GM12865 (cell line): ENCODE measurements around the gene CCDC167.
A peak's percentile ranks its signal among the peaks of the same experiment; 100 is the strongest.

Experiments used
- DNase-seq: peaks from one replicate; pipeline ENCODE4 v3.0.0; 2010; ENCODE audit warnings: low read depth
- H3K4me3 ChIP-seq: 2 replicates; pipeline ENCODE4 v1.5.1; 2011; ENCODE audit warnings: mild to moderate bottlenecking, low read depth, low read length, control low read depth
- CTCF ChIP-seq: IDR thresholded peaks from 2 replicates; pipeline ENCODE4 v1.5.1; 2011; ENCODE audit warnings: low read length, control low read depth, low read depth, inconsistent platforms; ENCODE audit not compliant: insufficient read depth; ENCODE audit errors: missing control alignments

Gene CCDC167

GRCh38 chr6:37491171-37491829 lies 8.4 kb downstream of the CCDC167 start:
- TF ChIP-seq CTCF, result no peak
- H3K4me3 ChIP-seq, result no peak overlapping the region
- no peak for DNase-seq

- TF ChIP-seq CTCF, result no peak
- no peak for DNase-seq
- no peak overlapping the region for H3K4me3 ChIP-seq
Observed at GRCh38 chr6:37490536-37491170, 9.0 kb downstream of the CCDC167 start.

GRCh38 chr6:37489697-37490336 lies 9.9 kb downstream of the CCDC167 start:
- H3K4me3 ChIP-seq, result no peak overlapping the region
- peak; percentile 47 for DNase-seq
- TF ChIP-seq CTCF, result peak; percentile 14

- no peak overlapping the region for H3K4me3 ChIP-seq
- TF ChIP-seq CTCF, result no peak
- DNase-seq, result no peak
Observed at GRCh38 chr6:37488476-37488875, 11.2 kb downstream of the CCDC167 start.

GRCh38 chr6:37487591-37488380 lies 11.9 kb downstream of the CCDC167 start:
- no peak overlapping the region for H3K4me3 ChIP-seq
- no peak for TF ChIP-seq CTCF
- no peak for DNase-seq

GRCh38 chr6:37486121-37486839 lies 13.4 kb downstream of the CCDC167 start:
- no peak for DNase-seq
- no peak for TF ChIP-seq CTCF
- no peak overlapping the region for H3K4me3 ChIP-seq
